ENCODE results near the gene TXNRD3.

The TXNRD3 gene

GRCh38 chr3:126654571-126655383, at the start of gene TXNRD3:
TXNRD3 (minus strand) TSS chr3:126655124.
- peak; percentile 17 for DNase-seq (ENCODE audit: low read depth)

DNA sequence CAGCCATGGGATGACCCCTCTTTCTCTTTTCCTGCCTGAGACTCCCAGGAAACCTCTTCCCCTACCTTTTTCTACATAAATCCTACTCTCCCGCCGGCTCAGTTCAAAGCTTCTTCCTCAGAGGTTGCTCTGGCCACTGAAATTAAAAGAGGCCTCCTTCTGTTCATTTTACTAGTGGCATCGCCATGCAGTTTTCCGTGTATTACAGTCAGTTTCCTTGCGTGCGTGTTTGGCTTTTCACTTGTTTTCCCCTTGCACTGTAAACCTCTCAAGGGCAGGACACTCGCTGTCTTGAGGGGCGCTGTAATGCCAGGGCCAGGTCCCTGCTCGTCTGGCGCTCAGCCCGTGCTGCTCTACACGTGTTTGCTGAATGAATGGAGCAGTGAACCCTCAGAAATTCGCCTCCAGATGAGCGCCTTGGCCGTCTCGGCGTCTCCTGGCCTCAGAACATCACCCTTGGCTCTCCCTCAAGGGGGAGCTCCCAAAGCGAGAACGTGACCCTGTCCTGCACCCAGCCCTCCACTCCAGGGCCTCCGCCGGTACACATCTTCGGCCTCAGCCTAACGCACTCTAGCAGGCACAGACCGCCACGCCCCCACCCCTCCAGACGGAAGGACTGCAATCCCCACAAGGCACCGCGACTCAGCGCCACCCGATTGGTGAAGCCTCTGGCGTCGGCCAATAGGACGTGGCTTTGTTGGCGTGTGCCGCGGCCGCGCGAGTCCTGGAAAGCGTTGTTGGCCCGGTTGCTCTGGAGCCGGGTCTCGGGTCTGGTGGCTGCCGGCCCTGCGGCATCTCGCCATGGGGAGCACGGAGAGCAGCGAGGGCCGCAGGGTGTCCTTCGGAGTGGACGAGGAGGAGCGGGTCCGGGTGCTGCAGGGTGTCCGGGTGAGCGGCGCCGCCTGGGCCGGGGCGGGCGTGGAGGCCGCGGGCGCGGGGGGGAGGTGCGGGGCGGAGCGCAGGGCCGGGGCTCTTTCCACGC, 48.9 kb upstream of the TXNRD3 start, which contains the start of gene CHCHD6:
CHCHD6 (plus strand) TSS at position 729 of the 982 bp plus-strand sequence; CDS start at position 802, 73 bp downstream.
- DNase-seq (ENCODE audit: low read depth): peak; percentile 91

- DNase-seq (ENCODE audit: low read depth): no peak
Observed at GRCh38 chr3:126699011-126699410, 44.1 kb upstream of the TXNRD3 start.

GRCh38 chr3:126696701-126697267, 41.9 kb upstream of the TXNRD3 start:
- no peak for DNase-seq (ENCODE audit: low read depth)

- DNase-seq (ENCODE audit: low read depth): no peak
Observed at GRCh38 chr3:126693921-126694320, 39.0 kb upstream of the TXNRD3 start.

- DNase-seq (ENCODE audit: low read depth): no peak
Observed at GRCh38 chr3:126692858-126693257, 37.9 kb upstream of the TXNRD3 start.

- no peak for DNase-seq (ENCODE audit: low read depth)
Observed at GRCh38 chr3:126691765-126692164, 36.8 kb upstream of the TXNRD3 start.

- DNase-seq (ENCODE audit: low read depth): no peak
Observed at GRCh38 chr3:126685493-126685892, 30.6 kb upstream of the TXNRD3 start.

GRCh38 chr3:126685021-126685420, 30.1 kb upstream of the TXNRD3 start:
- DNase-seq (ENCODE audit: low read depth): no peak

- DNase-seq (ENCODE audit: low read depth): no peak
Observed at GRCh38 chr3:126684218-126684751, 29.4 kb upstream of the TXNRD3 start.

DNA sequence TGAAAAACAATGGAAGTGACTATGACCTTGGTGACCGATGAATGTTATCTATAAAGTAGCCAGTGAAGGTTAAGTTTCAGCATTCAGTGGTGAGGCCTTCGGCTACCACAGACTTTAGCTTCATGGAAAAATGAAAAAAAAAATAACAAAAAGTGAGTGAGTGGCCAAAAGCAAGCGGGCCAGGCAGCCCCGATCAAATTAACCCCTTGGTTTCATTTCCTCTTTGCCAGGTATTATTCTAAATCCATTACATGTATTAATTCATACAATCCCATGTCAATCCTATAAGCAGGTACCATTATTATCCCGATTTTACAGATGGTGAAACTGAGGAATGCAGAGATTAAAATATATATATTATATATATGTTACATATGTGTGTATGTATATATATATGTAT, 28.1 kb upstream of the TXNRD3 start:
- no peak for DNase-seq (ENCODE audit: low read depth)

DNA sequence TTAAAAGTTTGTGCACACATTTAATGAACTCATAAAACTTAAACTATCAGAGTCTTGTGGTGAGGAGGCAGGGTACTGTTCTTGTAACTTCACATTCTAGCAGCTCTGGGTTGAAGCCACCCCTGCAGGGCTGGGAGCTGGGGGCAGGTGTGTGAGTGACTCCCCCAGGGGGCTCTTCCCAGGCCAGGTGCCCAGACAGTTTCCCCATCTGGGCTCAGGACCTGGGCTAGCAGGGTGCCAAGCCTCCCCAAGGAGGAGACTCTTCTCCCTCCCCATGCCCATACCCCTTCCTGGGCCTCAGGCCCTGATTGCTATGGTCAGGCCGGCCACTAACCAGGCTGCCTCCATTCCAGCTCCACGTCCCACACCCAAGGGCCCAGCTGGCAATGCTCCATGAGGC, 27.1 kb upstream of the TXNRD3 start:
- DNase-seq (ENCODE audit: low read depth): no peak

DNA sequence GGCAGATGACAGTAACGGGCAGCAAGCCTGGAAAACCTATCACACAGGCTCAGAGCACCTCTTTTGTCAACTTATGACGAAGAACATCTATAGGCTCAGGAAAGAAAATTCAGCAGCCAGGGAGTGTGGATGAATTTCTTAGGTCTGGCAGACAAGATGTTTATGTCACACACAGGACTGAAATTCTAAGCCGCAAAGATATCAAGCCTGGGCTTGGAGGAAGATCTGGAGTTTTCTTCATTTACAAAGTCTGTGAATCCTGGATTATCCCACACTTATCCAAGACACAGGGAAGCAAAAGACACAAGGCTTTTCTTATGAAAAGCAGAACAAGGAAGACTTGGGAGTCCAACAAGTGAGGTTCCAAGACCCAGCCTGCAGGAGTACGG, 25.7 kb upstream of the TXNRD3 start:
- DNase-seq (ENCODE audit: low read depth): no peak

DNA sequence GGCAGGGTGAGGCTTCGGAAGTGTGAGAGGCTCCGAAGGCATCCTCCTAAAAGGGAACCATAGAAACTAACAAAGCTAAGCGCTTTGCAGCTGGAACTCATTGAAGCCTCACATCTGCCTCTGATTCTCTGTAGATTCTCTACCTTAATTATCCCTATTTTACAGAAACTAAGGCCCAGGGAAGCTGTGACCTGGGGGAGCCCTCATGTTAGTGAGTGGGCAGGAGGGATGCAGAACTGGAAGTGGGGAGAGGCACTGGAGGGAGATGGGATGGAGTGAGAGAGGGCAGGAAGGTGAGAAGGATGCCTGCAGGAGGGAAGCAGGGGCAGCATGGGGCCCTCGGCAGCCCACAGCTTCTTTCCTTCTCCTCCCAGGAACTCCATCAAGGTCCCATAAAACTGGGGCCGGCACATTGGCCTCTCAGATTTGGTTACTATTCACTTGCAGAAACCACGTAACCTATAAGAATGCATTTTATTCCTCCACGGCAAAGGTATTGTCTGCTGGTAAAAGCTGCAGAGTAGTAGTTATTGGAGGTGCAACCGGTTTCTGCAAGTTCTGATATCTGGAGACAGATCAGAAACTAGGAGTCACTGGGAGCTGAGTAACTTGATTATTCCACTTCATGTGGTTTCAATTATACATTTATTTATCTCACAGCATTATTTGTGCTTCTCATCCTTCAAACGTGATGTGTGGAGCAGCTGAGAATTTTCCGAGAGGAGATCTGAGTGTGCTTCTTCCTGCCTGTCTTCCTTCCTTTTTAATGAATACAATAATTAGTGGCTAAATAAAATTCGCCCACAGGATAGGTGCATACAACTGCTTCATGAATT, 25.1 kb upstream of the TXNRD3 start:
- DNase-seq (ENCODE audit: low read depth): no peak

GRCh38 chr3:126679318-126679751, 24.4 kb upstream of the TXNRD3 start:
- DNase-seq (ENCODE audit: low read depth): peak; percentile 29

DNA sequence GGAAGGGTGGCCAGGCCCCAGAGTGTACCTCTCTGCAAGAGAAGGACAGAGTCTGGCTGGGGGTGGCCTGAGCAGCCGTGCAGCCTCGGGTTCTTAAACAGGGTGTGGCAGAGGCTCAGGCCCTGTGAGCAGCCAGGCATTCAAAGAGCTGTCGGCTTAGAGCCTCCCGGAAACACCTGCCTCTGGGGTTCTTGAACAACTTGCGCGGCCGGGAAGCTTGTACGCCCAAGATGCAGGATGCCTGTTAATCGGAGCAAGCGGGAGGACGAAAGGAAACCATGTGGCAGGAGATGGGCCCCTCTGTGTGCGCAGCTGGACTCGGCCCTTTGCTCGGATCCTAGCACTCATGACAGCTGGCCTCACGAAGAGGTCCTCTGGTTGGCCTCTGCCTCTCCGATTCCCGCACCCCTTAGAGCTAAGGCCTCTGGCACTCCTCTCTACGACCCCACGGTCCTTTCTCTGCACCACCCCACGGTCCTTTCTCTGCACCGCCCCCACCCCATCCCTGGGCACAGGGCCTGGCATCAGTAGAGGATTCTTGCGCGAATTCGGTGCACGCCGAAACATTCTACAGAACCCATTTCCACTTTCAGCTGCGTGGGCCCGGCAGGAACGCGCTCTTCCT, 23.9 kb upstream of the TXNRD3 start:
- no peak for DNase-seq (ENCODE audit: low read depth)

DNA sequence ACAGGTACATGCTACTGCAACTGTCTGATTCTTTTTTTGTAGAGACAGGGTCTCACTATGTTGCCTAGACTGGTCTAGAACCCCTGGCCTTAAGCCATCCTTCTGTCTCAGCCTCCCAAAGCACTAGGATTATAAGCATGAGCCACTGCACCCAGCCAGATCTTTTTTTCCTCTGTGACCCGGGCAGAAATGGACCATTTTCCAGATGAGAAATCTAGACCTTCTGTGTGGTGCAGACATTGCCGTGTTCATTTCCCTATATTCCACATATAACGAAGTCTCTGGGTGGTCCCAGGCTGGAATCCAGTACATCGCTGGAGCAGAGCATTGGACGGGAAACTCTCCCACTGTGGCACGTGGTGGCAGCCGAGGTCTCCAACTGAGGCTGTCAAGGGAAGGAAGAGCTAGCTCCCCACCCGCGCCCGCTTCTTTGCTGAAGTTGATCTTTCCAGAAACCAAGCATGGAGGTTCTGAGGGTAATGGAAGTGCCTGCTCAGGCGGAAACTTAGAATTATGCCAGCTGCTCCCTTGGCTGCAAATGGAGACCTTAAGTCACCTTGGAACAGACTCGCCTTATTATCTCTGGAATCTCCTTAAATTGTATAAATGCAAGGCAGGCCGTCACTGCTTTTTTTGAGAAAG, 23.1 kb upstream of the TXNRD3 start:
- no peak for DNase-seq (ENCODE audit: low read depth)

GRCh38 chr3:126676919-126677705, 22.2 kb upstream of the TXNRD3 start:
- no peak for DNase-seq (ENCODE audit: low read depth)

GRCh38 chr3:126672741-126673140, 17.8 kb upstream of the TXNRD3 start:
- DNase-seq (ENCODE audit: low read depth): no peak

Measured in T-helper 22 cell (primary cell).